VCaP (cell line): ENCODE data around the gene DDX49.
"Not testable (repeated sequence)": the region's sequence is repeated elsewhere in the genome, so short reads cannot be mapped to it uniquely, and the experiment has no call there.

Source experiments
- H3K27ac ChIP-seq: fragments of 450-650 bp; 2 replicates; pipeline ENCODE4 v1.5.1; 2017
- CTCF ChIP-seq: fragments of 450-650 bp; conservative IDR thresholded peaks from 2 replicates; pipeline ENCODE4 v1.5.1; 2017; ENCODE audit warnings: mild to moderate bottlenecking, moderate library complexity

DDX49 gene

GRCh38 chr19:18949858-18950257 lies 30.3 kb downstream of the DDX49 start:
- H3K27ac ChIP-seq: no peak overlapping the region
- no peak for TF ChIP-seq CTCF

GRCh38 chr19:18951721-18952281 lies 32.3 kb downstream of the DDX49 start:
- no peak overlapping the region for H3K27ac ChIP-seq
- TF ChIP-seq CTCF: no peak

GRCh38 chr19:18952364-18953003 lies 33.0 kb downstream of the DDX49 start:
- not testable (repeated sequence) for H3K27ac ChIP-seq

- H3K27ac ChIP-seq: no peak overlapping the region
- no peak for TF ChIP-seq CTCF
These were observed 34.6 kb downstream of the DDX49 start for GRCh38 chr19:18954094-18954493.

GRCh38 chr19:18955042-18955441 lies 35.5 kb downstream of the DDX49 start:
- H3K27ac ChIP-seq: peak overlapping the region; percentile 82; the same call in 1 of the 2 replicates
- TF ChIP-seq CTCF: no peak

GRCh38 chr19:18960370-18960769 lies 40.9 kb downstream of the DDX49 start:
- no peak overlapping the region for H3K27ac ChIP-seq

GRCh38 chr19:18961767-18962620 lies 42.5 kb downstream of the DDX49 start:
- no peak for TF ChIP-seq CTCF
- H3K27ac ChIP-seq: no peak overlapping the region

More at GRCh38 chr19:18960370-18960769, 40.9 kb downstream of the DDX49 start:
- no peak for TF ChIP-seq CTCF
